ENCODE data around the gene ANK3. TPM values are rescaled to one million over a fixed set of nuclear protein-coding genes. Genes with fewer than 3 reads are reported as not detected.

ANK3 gene
- total and polyA plus RNA-seq, 2 donors (not counting 3 experiments of a cell fraction or from before 2014, with no cell fraction given): 0.88 to 8.5 TPM

GRCh38 chr10:60399328-60399727 lies 9.7 kb upstream of the ANK3 start:
- Histone ChIP-seq H3K9me1 (replicated peaks; ENCODE audit: control insufficient read depth, extremely low read depth, insufficient read depth, low read length) (no peaks in the 10 kb centered on the region), H2AFZ (ENCODE audit: low read depth, low read length) (no peak overlapping the region), H3K27ac (ENCODE audit: insufficient read depth, low read depth, low read length) (no peak overlapping the region), H3K9ac (replicated peaks; ENCODE audit: extremely low read depth, insufficient read depth, low read length) (no peak overlapping the region), H3K4me2 (ENCODE audit: insufficient read depth, low read length) (no peak overlapping the region), H3K4me3 (replicated peaks in 1 of 3; ENCODE audit: insufficient read depth in 1 of 3, low read depth in 1 of 3, low read length in 3 of 3) (no peak overlapping the region), H3K79me2 (ENCODE audit: control insufficient read depth, insufficient read depth, low read length) (no peaks in the 10 kb centered on the region), H3K27me3 (ENCODE audit: control insufficient read depth in 2 of 2, insufficient read depth in 2 of 2, low read length in 2 of 2) (no peaks in the 10 kb centered on the region), H4K20me1 (replicated peaks; ENCODE audit: control insufficient read depth, extremely low read depth, insufficient read depth, low read length) (no peaks in the 10 kb centered on the region), H3K9me3 (replicated peaks; ENCODE audit: control insufficient read depth, insufficient read depth, low read length) (no peaks in the 10 kb centered on the region), H3K36me3 (ENCODE audit: control insufficient read depth in 2 of 2, extremely low read depth in 1 of 2, insufficient read depth in 2 of 2, low read length in 2 of 2) (no peaks in the 10 kb centered on the region), H3K4me1 (ENCODE audit: control insufficient read depth, extremely low read depth, insufficient read depth, low read length) (no peaks in the 10 kb centered on the region)
- FAIRE-seq (no peak), DNase-seq (ENCODE audit: low read depth, low spot score) (no peak)
- POLR2A ChIA-PET: no interaction called here
- no peak for TF ChIP-seq MYC (IDR thresholded peaks at IDR 0.05; ENCODE audit: low read depth, low read length)
- TF ChIP-seq POLR2A (IDR thresholded peaks at IDR 0.05; ENCODE audit: low read depth, low read length): no peak
- no peak for TF ChIP-seq JUN (IDR thresholded peaks at IDR 0.05; ENCODE audit: borderline replicate concordance, insufficient read depth, insufficient read length, low read depth)
- TF ChIP-seq CTCF (IDR thresholded peaks at IDR 0.05; ENCODE audit: extremely low read depth in 1 of 2, insufficient read depth in 1 of 2, low read depth in 1 of 2, low read length in 2 of 2): no peak
- TF ChIP-seq FOS (IDR thresholded peaks at IDR 0.05; ENCODE audit: borderline replicate concordance, insufficient read depth, low read length): no peak
- TF ChIP-seq GATA2 (IDR thresholded peaks at IDR 0.05; ENCODE audit: insufficient read depth, insufficient read length, low read depth, low read length): no peak
- TF ChIP-seq MAX (IDR thresholded peaks at IDR 0.05; ENCODE audit: insufficient read depth, insufficient read length): no peak
- no peak for TF ChIP-seq EZH2 (IDR thresholded peaks at IDR 0.05; ENCODE audit: borderline replicate concordance, low read depth, low read length, severe bottlenecking)
- no peak for TF ChIP-seq POLR2AphosphoS5 (IDR thresholded peaks at IDR 0.05; ENCODE audit: insufficient read depth, low read depth, low read length)
- BruUV-seq (replicated peaks): no TSS peak
- dilution Hi-C loops (cut with MboI; ENCODE audit: extremely low pct_ligation_motif_present, low sequenced_read_pairs): no loop called here
- CTCF ChIA-PET: no interaction called here
- intact Hi-C loops (cut with micrococcal nuclease): no loop called here
